GM19043 (cell line): ENCODE measurements around the gene KRTAP2-2.
"Not testable (repeated sequence)": the region's sequence is repeated elsewhere in the genome, so short reads cannot be mapped to it uniquely, and the experiment has no call there.

ENCODE experiments used
- ATAC-seq: cut with Tn5 transposase; IDR thresholded peaks from one replicate; pipeline ENCODE4 v1.9.1; 2021; ENCODE audit warnings: low read depth; ENCODE audit not compliant: unreplicated experiment

Gene KRTAP2-2

GRCh38 chr17:41065016-41065689 lies 10.1 kb upstream of the KRTAP2-2 start:
- not testable (repeated sequence) for ATAC-seq

GRCh38 chr17:41064301-41064700 lies 9.3 kb upstream of the KRTAP2-2 start:
- ATAC-seq: no peak

GRCh38 chr17:41063449-41063848 lies 8.4 kb upstream of the KRTAP2-2 start:
- no peak for ATAC-seq

- no peak for ATAC-seq
Observed at GRCh38 chr17:41061964-41062363, 6.9 kb upstream of the KRTAP2-2 start.

- no peak for ATAC-seq
Observed at GRCh38 chr17:41060052-41060604, 5.1 kb upstream of the KRTAP2-2 start, which contains the start of gene KRTAP2-3. Gene KRTAP2-3, minus strand, starts transcription at chr17:41060114. Its CDS starts 64 bp downstream, at chr17:41060050.

- not testable (repeated sequence) for ATAC-seq
Observed at GRCh38 chr17:41059276-41060051, 4.4 kb upstream of the KRTAP2-2 start.

- ATAC-seq: no peak
Observed at GRCh38 chr17:41058741-41059140, 3.7 kb upstream of the KRTAP2-2 start.

GRCh38 chr17:41057547-41057946 lies 2.5 kb upstream of the KRTAP2-2 start:
- ATAC-seq: no peak

- ATAC-seq: not testable (repeated sequence)
Observed at GRCh38 chr17:41054556-41054955, 474 bp downstream of the KRTAP2-2 start.

GRCh38 chr17:41054025-41054424 lies 1.0 kb downstream of the KRTAP2-2 start:
- no peak for ATAC-seq

- no peak for ATAC-seq
Observed at GRCh38 chr17:41052566-41052965, 2.5 kb downstream of the KRTAP2-2 start.

GRCh38 chr17:41049110-41049509 lies 5.9 kb downstream of the KRTAP2-2 start:
- no peak for ATAC-seq

- ATAC-seq: no peak
Observed at GRCh38 chr17:41048441-41048840, 6.6 kb downstream of the KRTAP2-2 start.

- not testable (repeated sequence) for ATAC-seq
Observed at GRCh38 chr17:41046735-41047465, 8.1 kb downstream of the KRTAP2-2 start, which contains the start of gene KRTAP2-1. Gene KRTAP2-1, minus strand, starts transcription at chr17:41047316. Its CDS starts 49 bp downstream, at chr17:41047267.

- ATAC-seq: no peak
Observed at GRCh38 chr17:41042953-41043352, 12.1 kb downstream of the KRTAP2-2 start.

- ATAC-seq: not testable (repeated sequence)
Observed at GRCh38 chr17:41040783-41041571, 14.1 kb downstream of the KRTAP2-2 start, which contains the start of gene KRTAP1-1. Gene KRTAP1-1, minus strand, starts transcription at chr17:41041450. Its CDS starts 53 bp downstream, at chr17:41041397.

- ATAC-seq: no peak
Observed at GRCh38 chr17:41037853-41038350, 17.1 kb downstream of the KRTAP2-2 start.

- not testable (repeated sequence) for ATAC-seq
Observed at GRCh38 chr17:41034346-41034935, 20.6 kb downstream of the KRTAP2-2 start, which contains the start of gene KRTAP1-3. Gene KRTAP1-3, minus strand, starts transcription at chr17:41034874. Its CDS starts 53 bp downstream, at chr17:41034821.

- ATAC-seq: no peak
Observed at GRCh38 chr17:41029633-41030245, 25.3 kb downstream of the KRTAP2-2 start, which contains the start of gene KRTAP1-4. Gene KRTAP1-4, minus strand, starts transcription at chr17:41030195. Its CDS starts 117 bp downstream, at chr17:41030078.
